Endothelial cell of hepatic sinusoid (primary cell): ENCODE data around the gene CUEDC1.

Source experiments
- in situ Hi-C: cut with HindIII; loops from 2 replicates; pipeline ENCODE4 v1.10.0; 2017; ENCODE audit warnings: low sequenced_read_pairs

CUEDC1 gene

GRCh38 chr17:57880086-57880456 is 75.1 kb downstream of the CUEDC1 start:
- in situ Hi-C loops = no loop called here

GRCh38 chr17:57879437-57880085 is 75.7 kb downstream of the CUEDC1 start:
- in situ Hi-C loops = no loop called here

GRCh38 chr17:57877803-57878377 is 77.3 kb downstream of the CUEDC1 start:
- in situ Hi-C loops = no loop called here

- in situ Hi-C loops = no loop called here
Observed at GRCh38 chr17:57876866-57877237, 78.4 kb downstream of the CUEDC1 start.

- in situ Hi-C loops = no loop called here
Observed at GRCh38 chr17:57876023-57876865, 79.0 kb downstream of the CUEDC1 start.

- in situ Hi-C loops = no loop called here
Observed at GRCh38 chr17:57875290-57876022, 79.8 kb downstream of the CUEDC1 start.

- in situ Hi-C loops = no loop called here
Observed at GRCh38 chr17:57874434-57875289, 80.5 kb downstream of the CUEDC1 start.

- in situ Hi-C loops = no loop called here
Observed at GRCh38 chr17:57874058-57874419, 81.2 kb downstream of the CUEDC1 start.

- in situ Hi-C loops = no loop called here
Observed at GRCh38 chr17:57873261-57874057, 81.8 kb downstream of the CUEDC1 start.

- in situ Hi-C loops = no loop called here
Observed at GRCh38 chr17:57872536-57872935, 82.7 kb downstream of the CUEDC1 start.

GRCh38 chr17:57871863-57872262 is 83.3 kb downstream of the CUEDC1 start:
- in situ Hi-C loops = no loop called here

- in situ Hi-C loops = no loop called here
Observed at GRCh38 chr17:57871155-57871554, 84.1 kb downstream of the CUEDC1 start.

GRCh38 chr17:57870283-57870635 is 85.0 kb downstream of the CUEDC1 start:
- in situ Hi-C loops = no loop called here

- in situ Hi-C loops = no loop called here
Observed at GRCh38 chr17:57869617-57870282, 85.5 kb downstream of the CUEDC1 start.

- in situ Hi-C loops = no loop called here
Observed at GRCh38 chr17:57868910-57869616, 86.1 kb downstream of the CUEDC1 start.

- in situ Hi-C loops = no loop called here
Observed at GRCh38 chr17:57868007-57868909, 87.0 kb downstream of the CUEDC1 start.

- in situ Hi-C loops = no loop called here
Observed at GRCh38 chr17:57867126-57867525, 88.1 kb downstream of the CUEDC1 start.

- in situ Hi-C loops = no loop called here
Observed at GRCh38 chr17:57866723-57867122, 88.5 kb downstream of the CUEDC1 start.
